Uterus (tissue), 4 donors: Measurements from ENCODE around the gene MRPL9. TPM values are rescaled to one million over a fixed set of nuclear protein-coding genes. Genes with fewer than 3 reads are reported as not detected.

Experiments used
- DNase-seq, 2 donors: peaks; one replicate each; pipeline ENCODE4 v3.0.0-alpha.2; 2019 to 2020
- H3K27ac ChIP-seq, 2 donors: fragments of 200-600 bp; sonication (generic); 1 replicate in 1 of 2; 2 replicates in 1 of 2; pipeline ENCODE4 v1.5.1; 2016 to 2018
- H3K27me3 ChIP-seq, 2 donors: fragments of 200-600 bp; sonication (generic); one replicate each; pipeline ENCODE4 v1.5.1; 2018 to 2019; ENCODE audit warnings: control low read depth in 1 of 2
- H3K36me3 ChIP-seq, 2 donors: fragments of 200-600 bp; sonication (generic); one replicate each; pipeline ENCODE4 v1.5.1; 2019; ENCODE audit warnings: control low read depth in 1 of 2
- H3K4me1 ChIP-seq, 2 donors: fragments of 200-600 bp; sonication (generic); one replicate each; pipeline ENCODE4 v1.5.1; 2018 to 2019; ENCODE audit warnings: control low read depth in 1 of 2
- H3K4me3 ChIP-seq, 2 donors: fragments of 200-600 bp; sonication (generic); 1 replicate in 1 of 2; 2 replicates in 1 of 2; pipeline ENCODE4 v1.5.1; 2018 to 2019; ENCODE audit warnings: mild to moderate bottlenecking in 1 of 2
- H3K9me3 ChIP-seq, 2 donors: fragments of 200-600 bp; sonication (generic); one replicate each; pipeline ENCODE4 v1.5.1; 2019; ENCODE audit warnings: control low read depth in 1 of 2
- CTCF ChIP-seq, 4 experiments: fragments of 200-600 bp in 2 of 4; fragments of 450-650 bp in 2 of 4; sonication (generic) in 2 of 4; IDR thresholded peaks; one replicate each; pipeline ENCODE4 v1.5.1; 2016 to 2019; ENCODE audit warnings: antibody characterized with exemption in 4 of 4, mild to moderate bottlenecking in 2 of 4, moderate library complexity in 1 of 4
- POLR2A ChIP-seq, 2 donors: fragments of 450-650 bp; IDR thresholded peaks; one replicate each; pipeline ENCODE4 v1.6.1; 2016; ENCODE audit warnings: antibody characterized with exemption in 2 of 2, mild to moderate bottlenecking in 1 of 2, moderate library complexity in 1 of 2
- intact Hi-C: fragments of 100-400 bp; cut with DNase I; formaldehyde crosslinking; loops from one replicate; pipeline ENCODE4 v1.15.1; 2023; ENCODE audit warnings: low total_unique reads
- total RNA-seq, 4 donors: library from RNA; depleted of rRNA in 3 of 4; stranded (reverse); fragments of >200 nt in 3 of 4; gene quantifications; one replicate each; pipeline versions ENCODE4 v1.1.0 to v1.2.4, GENCODE V29; 2014 to 2023
- donor health status: DM: yes; HTN: yes; CAD: no.

MRPL9 gene
- total RNA-seq, 4 donors from 2014 or later = 54.1 to 88.9 (median 61.8) TPM

GRCh38 chr1:151807766-151808165 lies 44.5 kb upstream of the MRPL9 start:
- no peaks in the 10 kb centered on the region for H3K9me3 ChIP-seq
- H3K4me1 ChIP-seq = no peaks in the 10 kb centered on the region
- no peak overlapping the region for H3K27ac ChIP-seq
- H3K4me3 ChIP-seq = no peak overlapping the region
- TF ChIP-seq CTCF (IDR thresholded peaks at IDR 0.05) = no peak
- no peak for TF ChIP-seq POLR2A (IDR thresholded peaks at IDR 0.05)
- no peak for DNase-seq
- H3K36me3 ChIP-seq = no peaks in the 10 kb centered on the region
- no peaks in the 10 kb centered on the region for H3K27me3 ChIP-seq
- intact Hi-C loops = no loop called here

GRCh38 chr1:151807131-151807530 lies 43.8 kb upstream of the MRPL9 start:
- H3K4me3 ChIP-seq = no peak overlapping the region
- no peak overlapping the region for H3K27ac ChIP-seq
- intact Hi-C loops = no loop called here
- H3K36me3 ChIP-seq = no peaks in the 10 kb centered on the region
- TF ChIP-seq POLR2A (IDR thresholded peaks at IDR 0.05) (no peak), CTCF (IDR thresholded peaks at IDR 0.05) (no peak)
- H3K27me3 ChIP-seq = no peaks in the 10 kb centered on the region
- DNase-seq = no peak
- H3K4me1 ChIP-seq = no peaks in the 10 kb centered on the region
- no peaks in the 10 kb centered on the region for H3K9me3 ChIP-seq

DNA sequence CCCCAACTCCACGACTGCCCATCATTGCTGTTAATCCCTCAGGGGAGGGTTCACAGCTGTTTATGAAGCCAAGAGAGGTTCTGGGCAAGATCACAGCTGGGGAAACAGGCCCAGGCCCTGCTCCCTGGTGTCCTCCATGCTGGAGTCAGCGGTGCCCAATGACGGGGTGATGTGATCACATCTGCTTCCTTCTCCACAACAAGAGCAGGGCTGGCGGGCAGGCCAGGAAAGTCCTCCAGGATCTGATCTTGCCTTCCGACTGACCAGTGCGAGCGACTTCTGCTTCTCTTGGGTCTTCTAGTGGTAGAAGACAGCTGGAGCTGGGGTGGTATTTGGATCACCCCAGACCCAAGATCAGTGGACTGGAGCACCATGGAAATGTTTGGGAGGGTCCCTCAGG lies 42.9 kb upstream of the MRPL9 start:
- no peaks in the 10 kb centered on the region for H3K4me1 ChIP-seq
- H3K9me3 ChIP-seq = no peaks in the 10 kb centered on the region
- no peak for DNase-seq
- no peak overlapping the region for H3K27ac ChIP-seq
- no peaks in the 10 kb centered on the region for H3K27me3 ChIP-seq
- TF ChIP-seq POLR2A (IDR thresholded peaks at IDR 0.05) = no peak
- no peak for TF ChIP-seq CTCF (IDR thresholded peaks at IDR 0.05)
- no peak overlapping the region for H3K4me3 ChIP-seq
- intact Hi-C loops = no loop called here
- H3K36me3 ChIP-seq = no peaks in the 10 kb centered on the region

- H3K4me1 ChIP-seq = no peaks in the 10 kb centered on the region
- H3K27me3 ChIP-seq = no peaks in the 10 kb centered on the region
- H3K4me3 ChIP-seq = no peak within 1 kb of the TSS
- TF ChIP-seq CTCF (IDR thresholded peaks at IDR 0.05) (no peak), POLR2A (IDR thresholded peaks at IDR 0.05) (no peak)
- intact Hi-C loops = no loop called here
- H3K27ac ChIP-seq = no peak within 1 kb of the TSS
- no peak for DNase-seq
- no peaks in the 10 kb centered on the region for H3K36me3 ChIP-seq
- no peaks in the 10 kb centered on the region for H3K9me3 ChIP-seq
Measured at GRCh38 chr1:151805066-151805820, 41.9 kb upstream of the MRPL9 start, which contains the start of gene LINGO4. TSS of gene LINGO4 (minus strand) at chr1:151805419. CDS start at chr1:151802704, 2,715 bp downstream.

DNA sequence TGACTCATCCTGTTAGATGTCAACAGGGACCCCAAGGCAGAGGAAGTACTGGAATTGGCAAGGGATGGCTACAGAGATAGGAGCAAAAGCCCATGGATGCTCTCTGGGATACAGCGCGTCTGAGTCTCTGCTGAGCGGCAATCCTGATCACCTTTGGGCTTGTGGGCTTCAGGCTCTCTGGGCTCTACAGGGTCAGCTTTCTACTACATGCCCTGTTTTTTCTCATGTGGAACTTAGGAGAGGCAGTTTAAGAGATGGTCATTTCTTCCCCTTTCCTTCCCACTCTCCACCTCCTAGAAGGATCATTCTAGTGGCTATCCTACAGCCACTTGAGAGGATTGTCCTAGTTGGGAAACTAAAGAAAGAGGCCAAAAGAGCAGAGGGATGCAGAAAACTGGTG lies 40.6 kb upstream of the MRPL9 start:
- TF ChIP-seq CTCF (IDR thresholded peaks at IDR 0.05) = no peak
- TF ChIP-seq POLR2A (IDR thresholded peaks at IDR 0.05) = no peak
- Histone ChIP-seq H3K4me1 (no peaks in the 10 kb centered on the region), H3K27ac (no peak overlapping the region), H3K9me3 (no peaks in the 10 kb centered on the region), H3K36me3 (no peaks in the 10 kb centered on the region), H3K4me3 (no peak overlapping the region), H3K27me3 (no peaks in the 10 kb centered on the region)
- intact Hi-C loops = no loop called here
- DNase-seq = no peak
